ENCODE measurements around the gene CCDC18.
"Not testable (repeated sequence)": the region's sequence is repeated elsewhere in the genome, so short reads cannot be mapped to it uniquely, and the experiment has no call there.

CCDC18 gene

GRCh38 chr1:93178418-93178817, 2.1 kb upstream of the CCDC18 start:
- DNase-seq: peak; percentile 24

GRCh38 chr1:93179886-93180722, 420 bp upstream of the CCDC18 start, which contains the start of gene TMED5:
TMED5 (minus strand) TSS chr1:93180413; CDS start chr1:93180242, 171 bp downstream.
- DNase-seq: peak; percentile 99

- no peak for DNase-seq
These were observed 6.1 kb downstream of the CCDC18 start for GRCh38 chr1:93186667-93187066.

GRCh38 chr1:93190432-93190831, 9.9 kb downstream of the CCDC18 start:
- no peak for DNase-seq

- DNase-seq: no peak
These were observed 13.9 kb downstream of the CCDC18 start for GRCh38 chr1:93194231-93194990.

- no peak for DNase-seq
These were observed 16.1 kb downstream of the CCDC18 start for GRCh38 chr1:93196591-93196990.

- DNase-seq: no peak
These were observed 18.6 kb downstream of the CCDC18 start for GRCh38 chr1:93199150-93199549.

GRCh38 chr1:93200086-93200620, 19.6 kb downstream of the CCDC18 start:
- no peak for DNase-seq

- no peak for DNase-seq
These were observed 20.2 kb downstream of the CCDC18 start for GRCh38 chr1:93200714-93201113.

GRCh38 chr1:93205892-93206566, 25.5 kb downstream of the CCDC18 start:
- DNase-seq: no peak

GRCh38 chr1:93206567-93206954, 26.0 kb downstream of the CCDC18 start:
- no peak for DNase-seq

GRCh38 chr1:93207211-93207610, 26.7 kb downstream of the CCDC18 start:
- DNase-seq: no peak

- no peak for DNase-seq
These were observed 34.8 kb downstream of the CCDC18 start for GRCh38 chr1:93215322-93215721.

- DNase-seq: no peak
These were observed 38.9 kb downstream of the CCDC18 start for GRCh38 chr1:93219443-93219842.

GRCh38 chr1:93220716-93221115, 40.2 kb downstream of the CCDC18 start:
- not testable (repeated sequence) for DNase-seq

GRCh38 chr1:93221913-93222312, 41.4 kb downstream of the CCDC18 start:
- no peak for DNase-seq

GRCh38 chr1:93223023-93223675, 42.6 kb downstream of the CCDC18 start:
- no peak for DNase-seq

GRCh38 chr1:93235261-93235660, 54.7 kb downstream of the CCDC18 start:
- DNase-seq: no peak

- DNase-seq: no peak
These were observed 56.5 kb downstream of the CCDC18 start for GRCh38 chr1:93237021-93237420.

GRCh38 chr1:93238425-93238824, 57.9 kb downstream of the CCDC18 start:
- no peak for DNase-seq

GRCh38 chr1:93239863-93240262, 59.3 kb downstream of the CCDC18 start:
- no peak for DNase-seq

- DNase-seq: not testable (repeated sequence)
These were observed 62.7 kb downstream of the CCDC18 start for GRCh38 chr1:93243233-93243632.

Measured in femur (tissue), 1 donor.